Retinal pigment epithelial cell (primary cell): Measurements from ENCODE around the gene FREM2.

Source experiments
- DNase-seq: peaks from one replicate; pipeline ENCODE4 v3.0.0-alpha.2; 2010; ENCODE audit warnings: low read depth
- H3K4me3 ChIP-seq: 2 replicates; pipeline ENCODE4 v1.5.1; 2011; ENCODE audit warnings: mild to moderate bottlenecking, low read length, control low read depth, moderate library complexity
- TF ChIP-seq, protein P1 (sequence below): conservative IDR thresholded peaks from 2 replicates; pipeline ENCODE4 v1.5.1; 2011; ENCODE audit warnings: low read depth, low read length, control low read depth, inconsistent platforms

The FREM2 gene

DNA sequence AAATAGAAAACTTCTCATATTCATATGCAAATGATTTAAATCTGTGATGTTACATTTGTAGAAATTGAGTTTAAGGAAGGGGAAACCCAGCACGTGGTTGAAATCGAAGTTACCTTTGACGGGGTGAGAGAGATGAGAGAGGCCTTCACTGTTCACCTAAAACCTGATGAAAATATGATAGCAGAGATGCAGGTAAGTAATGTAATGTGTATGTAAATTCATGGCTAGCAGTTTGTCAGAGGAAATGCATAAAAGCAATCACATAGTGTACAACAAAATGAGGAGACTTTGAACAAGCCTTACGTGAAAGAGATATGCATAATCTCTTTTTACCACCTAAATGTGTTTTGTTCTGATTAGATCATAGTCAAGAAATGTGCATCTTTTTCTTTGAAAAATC is 169.2 kb downstream of the FREM2 start:
- no peak for DNase-seq
- H3K4me3 ChIP-seq = no peak overlapping the region
- TF ChIP-seq, protein P1, sequence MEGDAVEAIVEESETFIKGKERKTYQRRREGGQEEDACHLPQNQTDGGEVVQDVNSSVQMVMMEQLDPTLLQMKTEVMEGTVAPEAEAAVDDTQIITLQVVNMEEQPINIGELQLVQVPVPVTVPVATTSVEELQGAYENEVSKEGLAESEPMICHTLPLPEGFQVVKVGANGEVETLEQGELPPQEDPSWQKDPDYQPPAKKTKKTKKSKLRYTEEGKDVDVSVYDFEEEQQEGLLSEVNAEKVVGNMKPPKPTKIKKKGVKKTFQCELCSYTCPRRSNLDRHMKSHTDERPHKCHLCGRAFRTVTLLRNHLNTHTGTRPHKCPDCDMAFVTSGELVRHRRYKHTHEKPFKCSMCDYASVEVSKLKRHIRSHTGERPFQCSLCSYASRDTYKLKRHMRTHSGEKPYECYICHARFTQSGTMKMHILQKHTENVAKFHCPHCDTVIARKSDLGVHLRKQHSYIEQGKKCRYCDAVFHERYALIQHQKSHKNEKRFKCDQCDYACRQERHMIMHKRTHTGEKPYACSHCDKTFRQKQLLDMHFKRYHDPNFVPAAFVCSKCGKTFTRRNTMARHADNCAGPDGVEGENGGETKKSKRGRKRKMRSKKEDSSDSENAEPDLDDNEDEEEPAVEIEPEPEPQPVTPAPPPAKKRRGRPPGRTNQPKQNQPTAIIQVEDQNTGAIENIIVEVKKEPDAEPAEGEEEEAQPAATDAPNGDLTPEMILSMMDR = no peak

DNA sequence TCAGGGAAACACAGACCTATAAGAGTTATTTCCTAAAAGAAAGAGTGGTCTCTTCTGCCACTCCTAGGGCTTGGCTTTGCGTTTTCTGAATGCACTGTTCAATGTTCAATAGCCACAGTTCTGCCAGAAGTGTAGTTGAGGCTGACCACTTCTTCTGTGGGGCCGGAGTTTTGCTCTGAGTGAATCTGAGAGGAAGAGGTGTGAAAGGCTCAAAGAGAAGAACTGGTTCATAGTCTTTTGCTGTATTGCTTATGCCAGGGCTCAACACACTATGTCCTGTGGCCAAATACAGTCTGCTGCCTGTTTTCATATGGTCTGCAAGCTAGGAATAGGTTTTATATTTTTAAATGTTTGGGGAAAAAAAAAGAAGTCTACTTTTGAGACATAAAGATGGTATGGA is 175.6 kb downstream of the FREM2 start:
- no peak for DNase-seq
- no peak overlapping the region for H3K4me3 ChIP-seq
- TF ChIP-seq, protein P1 = no peak

DNA sequence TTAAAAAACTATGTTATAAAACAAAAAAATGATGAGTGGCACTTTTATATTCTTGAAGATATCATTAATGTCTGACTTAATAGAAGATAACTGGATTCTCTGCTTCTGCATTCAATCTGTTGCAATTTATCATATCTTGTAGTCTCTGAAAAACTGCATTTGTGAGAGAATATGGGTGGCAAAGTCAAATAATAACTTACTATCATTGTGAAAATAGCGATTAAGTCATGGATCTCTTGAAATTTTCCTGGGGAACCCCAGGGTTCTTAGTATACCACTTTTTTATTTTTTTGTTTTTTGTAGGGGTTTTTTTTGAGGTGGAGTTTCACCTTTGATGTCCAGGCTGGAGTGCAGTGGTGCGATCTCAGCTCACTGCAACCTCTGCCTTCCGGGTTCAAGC is 176.7 kb downstream of the FREM2 start:
- no peak overlapping the region for H3K4me3 ChIP-seq
- no peak for DNase-seq
- TF ChIP-seq, protein P1 = no peak

DNA sequence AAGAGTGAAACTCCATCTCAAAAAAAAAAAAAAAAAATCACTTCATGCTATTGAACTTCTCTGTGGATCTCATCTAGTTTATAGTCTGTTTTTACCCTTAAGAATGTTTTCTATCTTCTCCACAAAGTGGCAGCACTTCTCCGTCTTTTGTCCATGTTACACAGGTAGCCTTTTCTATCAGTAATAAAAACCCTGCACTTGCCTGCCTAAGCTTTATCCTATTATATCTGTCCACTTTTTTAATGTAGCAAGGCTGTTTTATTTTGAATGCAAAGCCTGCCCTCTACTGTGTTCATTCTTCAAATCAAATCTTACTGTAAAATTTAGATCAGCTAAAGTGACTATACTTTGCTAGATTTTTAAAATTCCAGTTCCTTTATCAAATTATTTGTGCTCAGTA is 179.8 kb downstream of the FREM2 start:
- TF ChIP-seq, protein P1 = peak; percentile 25
- H3K4me3 ChIP-seq = no peak overlapping the region
- DNase-seq = no peak

DNA sequence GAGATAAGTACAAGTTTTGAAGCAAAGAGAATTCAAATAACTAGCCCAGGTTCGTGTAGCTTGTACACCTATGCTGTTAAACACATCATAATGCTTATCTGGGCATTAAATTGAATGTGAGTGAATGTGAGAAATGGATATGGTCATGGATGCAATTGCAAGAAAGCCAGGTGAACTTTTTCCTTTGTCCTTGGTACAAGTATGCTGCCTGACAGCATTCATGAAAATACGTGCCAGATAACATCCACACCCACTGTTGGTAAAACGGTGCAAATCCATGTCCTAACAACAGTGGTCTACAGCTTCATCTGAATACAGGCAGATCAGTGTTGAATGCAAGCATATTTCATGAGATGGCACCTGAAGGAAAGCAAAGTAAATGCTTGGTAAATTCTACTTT is 181.5 kb downstream of the FREM2 start:
- TF ChIP-seq, protein P1 = no peak
- no peak overlapping the region for H3K4me3 ChIP-seq
- no peak for DNase-seq

DNA sequence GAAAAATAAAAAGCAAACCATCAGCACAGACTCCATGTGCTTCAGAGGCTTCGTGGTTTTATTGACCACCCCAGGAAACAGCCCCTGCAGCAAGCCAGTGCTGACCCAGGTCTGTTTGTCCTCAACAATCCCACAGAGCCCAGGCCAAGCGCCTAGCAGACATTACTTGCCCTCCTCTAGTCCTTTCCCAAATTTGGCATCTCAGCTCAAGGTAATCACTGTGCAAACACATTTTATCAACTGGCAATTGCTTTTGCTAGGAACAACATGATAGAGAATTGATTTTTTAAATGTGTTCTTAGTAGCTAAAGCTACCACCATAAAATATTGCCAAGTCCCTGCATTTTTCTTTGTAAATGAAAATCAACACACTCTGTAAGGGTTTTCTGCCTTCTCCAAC is 182.0 kb downstream of the FREM2 start:
- TF ChIP-seq, protein P1 = no peak
- DNase-seq = no peak
- H3K4me3 ChIP-seq = no peak overlapping the region

DNA sequence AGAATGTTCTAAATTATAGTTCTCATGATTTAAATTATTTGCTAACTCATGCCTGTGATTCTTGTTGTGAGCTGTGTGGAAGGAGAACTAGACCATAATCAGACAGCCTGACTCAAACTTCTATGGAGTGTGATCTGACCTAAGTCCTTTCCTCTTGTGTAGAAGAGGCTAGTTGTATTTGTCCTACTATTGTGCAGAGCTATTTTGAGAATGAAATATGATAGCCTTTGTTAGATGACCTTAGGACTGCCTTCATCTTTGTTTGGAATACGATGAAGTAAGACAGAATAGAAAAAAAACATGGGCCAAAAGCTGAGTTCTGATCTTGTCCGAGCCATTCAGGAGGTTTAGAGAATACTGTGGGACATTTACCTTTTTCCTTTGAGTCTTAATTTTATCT is 184.4 kb downstream of the FREM2 start:
- no peak for DNase-seq
- TF ChIP-seq, protein P1 = no peak
- H3K4me3 ChIP-seq = no peak overlapping the region
